NCI-H460 (cell line): ENCODE data around the gene ARSG. TPM values are rescaled to one million over a fixed set of nuclear protein-coding genes. Genes with fewer than 3 reads are reported as not detected.

Experiments
- DNase-seq: peaks from one replicate; pipeline ENCODE4 v3.0.0-alpha.2; 2016; ENCODE audit warnings: low read depth; ENCODE audit errors: extremely low read depth
- total RNA-seq: library from RNA; depleted of rRNA; stranded (reverse); fragments of >200 nt; shearing (Covaris generic); gene quantifications from 2 replicates; pipeline ENCODE4 v1.2.3, GENCODE V29; 2014

ARSG gene
- total RNA-seq, 1 experiment from 2014 or later: 11.5 TPM

- DNase-seq: no peak
These were observed 131.5 kb downstream of the ARSG start for GRCh38 chr17:68422821-68423220.

- DNase-seq: no peak
These were observed 132.0 kb downstream of the ARSG start for GRCh38 chr17:68423251-68423650.

GRCh38 chr17:68424203-68424602, 132.9 kb downstream of the ARSG start:
- DNase-seq: no peak

- no peak for DNase-seq
These were observed 133.6 kb downstream of the ARSG start for GRCh38 chr17:68424861-68425260.

- DNase-seq: no peak
These were observed 134.7 kb downstream of the ARSG start for GRCh38 chr17:68425979-68426378.

GRCh38 chr17:68427575-68427974, 136.3 kb downstream of the ARSG start:
- DNase-seq: no peak

- no peak for DNase-seq
These were observed 137.3 kb downstream of the ARSG start for GRCh38 chr17:68428498-68429172.

GRCh38 chr17:68429881-68430280, 138.6 kb downstream of the ARSG start:
- DNase-seq: no peak

GRCh38 chr17:68431045-68431608, 139.8 kb downstream of the ARSG start:
- DNase-seq: no peak

GRCh38 chr17:68431661-68432071, 140.4 kb downstream of the ARSG start:
- peak; percentile 58 for DNase-seq

- DNase-seq: no peak
These were observed 141.0 kb downstream of the ARSG start for GRCh38 chr17:68432086-68432864.

GRCh38 chr17:68433211-68433610, 141.9 kb downstream of the ARSG start:
- DNase-seq: no peak

GRCh38 chr17:68433911-68434508, 142.7 kb downstream of the ARSG start:
- DNase-seq: no peak

- no peak for DNase-seq
These were observed 144.1 kb downstream of the ARSG start for GRCh38 chr17:68435361-68435760.

GRCh38 chr17:68435876-68436842, 144.9 kb downstream of the ARSG start:
- peak; percentile 82 for DNase-seq

- no peak for DNase-seq
These were observed 146.9 kb downstream of the ARSG start for GRCh38 chr17:68437979-68438822.

GRCh38 chr17:68439656-68440290, 148.5 kb downstream of the ARSG start:
- DNase-seq: no peak

- DNase-seq: no peak
These were observed 149.2 kb downstream of the ARSG start for GRCh38 chr17:68440526-68440925.
